Hematopoietic multipotent progenitor cell treated with erythropoietin and hydrocortisone succinate and interleukin-3 and kit ligand, for 6 days (in vitro differentiated cells): Measurements from ENCODE around the gene CARMIL1.

Experiments
- DNase-seq: peaks from one replicate; pipeline ENCODE4 v3.0.0-alpha.2; 2015

The CARMIL1 gene

DNA sequence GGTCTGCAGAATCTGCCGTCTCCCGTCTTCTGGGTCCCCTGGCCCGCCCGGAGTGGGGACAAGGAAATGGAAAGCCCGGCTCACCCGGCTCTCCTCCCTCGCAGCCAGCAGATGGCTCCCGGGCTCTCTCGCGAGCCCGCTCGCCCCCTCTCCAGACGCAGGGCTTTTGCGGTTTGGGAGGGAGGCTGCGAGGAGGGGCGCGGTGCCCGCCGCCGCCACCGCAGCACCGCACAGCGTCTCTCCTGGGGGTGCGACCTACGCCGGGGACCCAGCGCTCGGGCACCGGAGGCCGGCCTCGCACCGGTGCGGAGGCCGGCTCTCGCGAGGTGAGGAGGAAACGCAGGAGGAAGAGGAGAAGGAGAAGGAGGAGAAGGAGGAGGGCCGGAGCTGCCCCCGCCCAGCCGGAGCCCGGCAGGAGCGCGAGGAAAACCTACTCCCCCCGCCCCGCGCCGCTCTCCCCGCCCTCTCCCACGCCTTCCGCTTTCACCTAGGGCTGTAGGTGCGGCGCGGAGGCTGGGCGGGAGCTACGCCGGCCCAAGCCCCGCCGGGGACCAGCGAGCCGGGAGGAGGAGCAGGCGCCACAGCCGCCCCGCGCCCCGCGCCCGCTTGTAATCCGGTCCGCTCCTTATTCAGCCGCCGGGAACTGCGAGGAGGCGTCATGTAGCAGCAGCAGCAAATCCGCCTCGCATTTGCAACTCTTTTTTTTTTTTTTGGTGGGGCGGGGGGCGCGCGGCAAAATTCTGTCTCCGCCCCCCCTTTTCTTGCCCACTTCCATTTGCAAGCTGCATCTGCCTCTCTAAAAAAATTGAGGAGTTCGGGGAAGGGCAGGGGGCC lies at the start of gene CARMIL1:
TSS of gene CARMIL1 (plus strand) at position 461 of the 834 bp plus-strand sequence. CDS start 422 bp downstream, outside the sequence.
- peak; percentile 85 for DNase-seq

DNA sequence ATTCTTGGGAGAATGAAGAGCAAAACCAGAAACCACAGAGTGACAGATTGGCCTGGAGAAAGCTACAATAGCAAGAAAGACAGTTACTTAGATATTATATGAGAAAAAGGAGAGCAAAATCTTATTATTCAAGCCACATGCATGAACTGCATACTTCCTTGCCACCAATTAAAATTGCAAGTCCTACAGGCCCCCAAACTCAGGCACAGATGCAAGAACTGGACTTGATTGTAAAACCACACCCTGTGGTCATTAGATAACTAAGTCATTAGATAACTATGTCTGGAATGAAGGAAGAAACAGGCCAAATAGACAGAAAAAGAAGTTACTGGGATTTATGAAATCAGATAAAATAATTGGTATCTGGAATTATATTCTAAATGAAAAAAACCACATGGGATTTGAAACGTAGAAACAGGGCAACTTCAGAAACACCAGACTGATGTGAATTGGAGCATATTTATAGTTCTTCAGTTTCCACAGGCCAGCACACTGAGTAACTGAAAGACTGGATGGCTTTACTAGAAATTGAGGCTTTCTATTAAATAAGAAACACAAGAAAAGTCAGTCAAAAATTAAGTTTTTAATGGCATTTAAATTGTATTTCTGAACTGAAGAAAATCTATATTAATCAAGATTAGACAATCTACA lies 49.4 kb upstream of the CARMIL1 start:
- DNase-seq = no peak

- no peak for DNase-seq
These were observed 46.7 kb upstream of the CARMIL1 start for GRCh38 chr6:25232479-25232878.

DNA sequence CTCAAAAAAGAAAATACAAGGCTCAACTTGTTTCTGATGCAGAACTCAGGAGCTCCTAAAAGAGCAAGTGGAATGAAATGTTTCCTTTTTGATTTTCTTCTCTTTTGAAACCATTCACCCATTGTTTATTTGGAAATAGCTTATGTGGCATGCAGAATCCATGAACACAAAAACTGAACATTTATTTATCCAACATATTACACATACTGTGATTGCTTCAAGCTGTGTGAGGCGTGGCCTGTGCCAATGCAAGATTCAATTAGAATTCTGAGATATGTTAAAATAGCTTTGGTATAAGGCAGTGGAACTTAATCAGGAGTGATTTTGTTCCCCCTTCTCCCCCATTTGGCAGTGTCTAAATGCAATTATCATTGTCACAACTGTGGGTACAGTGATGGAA lies 45.9 kb upstream of the CARMIL1 start:
- DNase-seq = no peak

DNA sequence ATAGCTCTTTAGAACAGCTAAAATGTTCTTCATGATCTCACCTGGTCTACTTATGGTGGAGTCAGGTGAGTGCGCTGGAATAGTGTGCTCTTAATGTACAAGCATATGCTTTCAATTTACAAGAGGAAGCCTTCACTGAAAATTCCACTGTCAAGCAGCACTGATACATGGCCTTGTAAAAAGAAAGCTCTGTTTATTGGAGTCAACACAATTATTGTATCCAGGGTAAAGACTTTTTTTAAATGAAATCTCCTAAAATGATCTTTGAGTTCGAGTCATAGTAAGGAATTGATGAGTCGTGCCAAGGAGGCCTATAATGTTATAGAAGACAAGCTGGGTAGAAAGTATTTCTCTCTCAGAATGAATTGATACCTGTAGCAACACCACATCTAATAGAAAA lies 41.6 kb upstream of the CARMIL1 start:
- DNase-seq = no peak

- no peak for DNase-seq
These were observed 40.1 kb upstream of the CARMIL1 start for GRCh38 chr6:25239059-25239458.

DNA sequence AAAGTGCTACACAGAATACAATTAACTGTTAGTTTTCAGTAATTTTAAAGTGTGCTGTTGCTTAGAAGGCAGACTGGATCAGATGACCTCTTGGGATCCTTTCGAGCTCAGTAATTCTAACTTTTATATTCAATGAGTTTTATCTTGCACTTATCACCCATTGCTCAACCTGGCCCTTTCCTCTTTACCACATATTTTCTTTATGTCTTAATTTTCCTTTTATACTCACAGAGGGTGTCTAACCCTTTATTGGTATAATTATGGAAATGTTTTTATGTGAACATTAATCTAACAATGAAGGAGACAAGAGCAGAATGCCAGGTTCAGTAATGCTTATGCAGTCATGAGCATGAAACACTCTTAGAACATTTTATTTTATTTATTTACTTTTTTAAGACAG lies 39.7 kb upstream of the CARMIL1 start:
- DNase-seq = no peak

GRCh38 chr6:25242567-25242966 lies 36.6 kb upstream of the CARMIL1 start:
- no peak for DNase-seq

GRCh38 chr6:25244865-25245264 lies 34.3 kb upstream of the CARMIL1 start:
- DNase-seq = no peak

- no peak for DNase-seq
These were observed 31.1 kb upstream of the CARMIL1 start for GRCh38 chr6:25248123-25248522.

DNA sequence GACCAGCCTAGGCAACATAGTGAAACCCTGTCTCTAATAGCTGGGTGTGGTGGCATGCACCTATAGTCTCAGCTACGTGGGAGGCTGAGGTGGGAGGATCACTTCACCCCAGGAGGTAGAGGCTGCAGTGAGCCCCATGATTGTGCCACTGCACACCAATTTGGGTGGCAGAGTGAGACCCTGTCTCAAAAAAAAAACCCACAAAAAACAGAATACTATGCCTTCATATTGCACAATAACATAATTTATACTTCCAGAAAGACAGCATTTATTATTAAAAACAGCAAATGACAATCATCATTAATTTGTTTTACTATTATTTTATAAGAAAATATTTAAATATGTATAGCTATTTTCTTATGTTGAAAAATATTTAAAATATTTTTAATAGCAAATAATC lies 30.0 kb upstream of the CARMIL1 start:
- DNase-seq = no peak

GRCh38 chr6:25250878-25251277 lies 28.3 kb upstream of the CARMIL1 start:
- no peak for DNase-seq

GRCh38 chr6:25251426-25251825 lies 27.7 kb upstream of the CARMIL1 start:
- DNase-seq = no peak

DNA sequence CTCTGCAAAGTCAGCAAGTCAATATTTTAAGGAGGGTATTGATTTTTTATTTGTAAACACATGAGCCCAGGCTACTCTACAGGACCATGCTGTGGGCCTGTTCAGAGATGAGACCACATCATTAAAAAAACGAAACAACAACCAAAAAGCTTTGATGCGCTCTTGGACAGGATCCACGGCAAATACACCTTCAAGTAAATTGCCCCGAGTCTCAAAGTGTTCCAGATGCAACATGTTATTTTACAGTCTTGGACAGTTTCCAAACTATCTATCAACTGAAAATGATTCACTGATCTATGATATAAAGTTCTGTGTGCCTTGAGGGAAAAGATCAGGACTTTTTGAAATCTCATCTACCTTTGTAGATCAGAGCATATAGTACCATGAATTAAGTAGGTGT lies 25.8 kb upstream of the CARMIL1 start:
- no peak for DNase-seq

- no peak for DNase-seq
These were observed 24.5 kb upstream of the CARMIL1 start for GRCh38 chr6:25254671-25255070.

- DNase-seq = no peak
These were observed 21.4 kb upstream of the CARMIL1 start for GRCh38 chr6:25257686-25258348.

DNA sequence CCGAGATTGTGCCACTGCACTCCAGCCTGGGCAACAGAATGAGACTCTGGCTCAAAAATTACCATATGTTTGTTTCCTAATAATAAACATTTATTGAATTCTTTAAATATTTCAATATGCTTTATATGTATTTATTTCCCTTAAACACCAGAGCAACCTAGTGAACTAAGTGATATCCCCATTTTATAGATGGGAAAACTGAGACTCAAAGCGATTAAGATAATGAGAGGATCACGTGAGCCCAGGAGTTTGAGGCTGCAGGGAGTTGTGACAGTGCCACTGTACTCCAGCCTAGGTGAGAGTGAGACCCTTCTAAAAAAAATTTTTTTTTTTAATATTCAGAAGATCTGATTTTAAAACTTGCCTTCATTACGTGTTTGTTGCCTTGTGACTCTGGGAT lies 19.4 kb upstream of the CARMIL1 start:
- DNase-seq = no peak

DNA sequence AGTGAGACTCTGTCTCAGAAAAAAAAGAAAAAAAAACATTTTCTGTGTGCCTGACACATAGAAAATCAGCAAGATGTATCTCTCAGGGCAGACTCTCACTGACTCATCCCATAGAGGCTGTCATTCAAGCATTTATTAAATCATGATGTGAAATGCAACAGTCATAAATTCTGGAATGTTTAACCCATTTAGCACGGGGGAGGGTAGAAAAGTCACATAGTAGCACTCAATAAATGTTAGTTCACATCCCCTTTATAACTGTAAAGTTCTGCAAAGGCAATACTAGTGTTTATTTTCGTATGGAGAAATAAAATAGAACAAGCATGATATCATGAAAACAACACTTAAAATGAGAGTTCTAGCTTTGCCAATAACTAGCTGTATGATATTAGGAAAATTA lies 15.5 kb upstream of the CARMIL1 start:
- DNase-seq = no peak

DNA sequence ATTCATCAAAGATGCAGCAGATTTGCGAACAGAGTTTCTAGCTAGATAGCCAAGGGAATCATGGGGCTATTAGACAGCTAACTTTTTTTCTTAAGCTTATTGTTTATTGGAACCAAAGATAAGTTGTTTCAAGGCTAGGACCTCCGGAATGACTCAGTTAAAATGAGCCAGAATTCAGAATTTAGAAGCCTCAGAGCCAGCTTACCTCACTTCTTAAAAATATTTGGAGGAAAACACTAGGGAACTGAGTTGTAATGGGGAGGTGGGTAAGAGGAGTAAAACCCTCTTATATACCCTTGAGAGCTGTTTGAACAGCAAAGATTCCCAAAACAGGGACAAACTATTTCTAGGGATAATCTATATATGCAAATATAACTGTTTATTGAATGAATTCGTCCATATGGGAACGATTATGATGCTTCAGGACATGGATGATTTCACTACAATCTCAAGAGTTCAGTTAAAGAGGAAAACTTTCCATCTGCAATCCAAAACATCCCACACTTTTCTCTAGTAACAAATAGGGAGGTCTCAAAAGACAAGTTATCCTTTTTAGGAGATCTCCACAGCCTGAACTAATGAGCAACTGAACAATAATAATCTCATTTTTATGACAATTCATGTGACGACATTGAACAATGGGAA lies 12.6 kb upstream of the CARMIL1 start:
- no peak for DNase-seq

DNA sequence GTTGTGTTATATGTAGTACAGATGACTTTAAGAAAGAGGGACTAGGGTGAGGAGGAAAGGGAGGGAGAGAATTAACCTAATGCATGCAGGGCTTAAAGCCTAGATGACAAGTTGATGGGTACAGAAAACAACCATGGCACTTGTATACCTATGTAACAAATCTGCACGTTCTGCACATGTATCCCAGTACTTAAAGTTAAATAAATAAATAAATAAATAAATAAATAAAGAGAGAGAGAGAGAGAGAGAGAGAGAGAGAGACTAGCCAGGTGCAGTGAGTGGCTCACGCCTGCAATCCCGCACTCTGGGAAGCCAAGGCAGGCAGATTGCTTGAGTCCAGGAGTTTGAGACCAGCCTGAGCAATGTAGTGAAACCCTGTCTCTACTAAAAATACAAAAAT lies 11.5 kb upstream of the CARMIL1 start:
- no peak for DNase-seq

DNA sequence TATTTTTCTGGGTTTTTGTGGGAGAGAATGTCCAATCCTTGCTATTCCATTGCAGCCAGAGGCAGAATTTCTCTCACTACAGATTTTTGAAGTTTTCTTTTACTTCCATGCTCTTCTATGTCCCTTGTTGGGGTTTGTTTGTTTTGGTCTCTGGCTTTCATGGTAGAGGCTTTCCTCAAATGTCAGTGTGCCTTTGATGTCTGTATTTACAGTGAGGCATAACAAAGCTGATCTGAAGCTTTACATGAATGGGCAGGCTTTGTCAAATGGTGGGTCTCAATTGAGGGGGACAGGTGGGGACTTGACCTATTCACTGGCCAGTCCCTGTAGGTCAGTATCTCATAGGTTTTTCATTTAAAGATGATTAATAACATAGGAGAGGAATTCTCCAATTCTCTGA lies 8.6 kb upstream of the CARMIL1 start:
- no peak for DNase-seq

DNA sequence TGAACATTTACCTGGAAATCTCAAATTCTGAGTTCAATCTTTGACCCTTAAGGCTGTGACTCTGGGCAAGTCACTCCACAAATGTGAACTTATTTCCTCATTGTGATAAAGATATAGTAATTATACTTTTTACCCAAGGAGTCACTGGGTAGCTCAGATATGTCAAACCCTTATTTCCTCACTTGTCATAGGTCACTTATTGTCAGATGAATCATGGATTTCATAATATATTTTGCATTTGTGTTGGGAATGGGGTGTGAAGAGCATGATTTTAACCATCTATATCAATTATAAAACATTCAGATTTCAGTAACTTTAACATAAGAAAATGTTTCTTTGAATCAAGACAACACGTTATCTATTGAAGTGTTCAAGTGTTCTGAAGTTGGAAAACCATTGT lies 3.7 kb upstream of the CARMIL1 start:
- no peak for DNase-seq

DNA sequence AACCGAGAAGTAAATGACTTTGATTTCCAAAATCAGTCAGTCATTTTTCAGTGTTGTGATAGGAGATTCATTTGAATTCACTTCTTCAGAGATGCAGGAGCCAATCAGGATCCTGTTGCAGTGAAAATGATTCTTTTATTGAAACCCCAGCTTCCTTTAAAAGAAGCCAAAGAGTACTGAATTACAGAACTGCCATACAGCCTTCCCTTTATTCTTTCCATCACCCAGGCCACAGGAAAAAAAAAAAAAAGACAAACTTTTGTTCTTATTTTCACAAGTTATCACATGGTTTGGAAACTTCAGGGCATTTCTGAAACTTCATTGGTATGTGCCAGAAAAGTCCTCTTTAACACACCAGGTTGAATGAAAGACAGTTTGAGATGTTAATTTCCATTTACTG lies 1.8 kb upstream of the CARMIL1 start:
- DNase-seq = no peak

DNA sequence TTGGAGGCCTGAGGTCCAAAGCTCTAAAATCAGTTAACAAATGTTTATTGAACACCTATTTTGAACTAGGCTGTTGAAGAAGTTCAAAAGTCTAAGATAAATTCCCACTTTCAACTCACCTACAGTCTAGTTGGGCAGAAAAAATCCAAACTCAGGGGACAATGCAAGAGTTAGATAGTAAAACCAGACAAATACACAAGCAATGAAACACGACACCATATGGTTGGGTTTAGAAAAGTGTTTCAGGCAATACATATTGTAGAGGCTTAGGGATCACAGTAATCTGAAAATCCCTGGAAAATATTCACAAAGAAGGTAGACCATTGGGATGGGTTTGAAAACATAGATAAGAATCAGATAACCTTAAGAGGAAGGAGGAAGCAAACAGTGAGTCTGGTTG lies 1.3 kb upstream of the CARMIL1 start:
- DNase-seq = no peak
